GM19099 (cell line): Measurements from ENCODE around the gene LRP3.

ENCODE experiments used
- POLR2A ChIP-seq: IDR thresholded peaks from 3 replicates; pipeline ENCODE4 v1.6.1; 2011; ENCODE audit warnings: low read depth; ENCODE audit not compliant: insufficient read length; ENCODE audit errors: extremely low read depth

Gene LRP3

GRCh38 chr19:33207040-33207620 is 13.0 kb downstream of the LRP3 start:
- TF ChIP-seq POLR2A = no peak

DNA sequence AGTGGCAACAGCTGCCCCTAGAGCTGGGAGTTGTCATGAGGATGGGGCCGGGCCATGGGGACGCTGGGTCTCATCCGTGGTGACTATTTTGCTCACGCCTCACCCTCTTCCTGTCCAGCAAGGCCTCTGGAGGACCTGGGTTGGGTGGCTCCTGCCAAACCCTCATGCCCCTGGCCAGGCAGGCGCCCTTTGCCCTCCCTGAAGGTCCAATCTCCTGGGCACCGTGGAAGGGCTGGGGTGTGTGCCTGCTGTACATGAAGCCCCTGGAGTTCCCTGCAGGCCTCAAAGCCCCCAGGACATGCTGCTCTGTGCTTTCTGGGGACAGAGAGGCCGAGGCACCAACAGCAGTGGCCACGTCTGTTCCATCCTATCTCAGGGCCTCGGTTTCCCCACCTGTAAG is 13.8 kb downstream of the LRP3 start:
- TF ChIP-seq POLR2A = no peak

DNA sequence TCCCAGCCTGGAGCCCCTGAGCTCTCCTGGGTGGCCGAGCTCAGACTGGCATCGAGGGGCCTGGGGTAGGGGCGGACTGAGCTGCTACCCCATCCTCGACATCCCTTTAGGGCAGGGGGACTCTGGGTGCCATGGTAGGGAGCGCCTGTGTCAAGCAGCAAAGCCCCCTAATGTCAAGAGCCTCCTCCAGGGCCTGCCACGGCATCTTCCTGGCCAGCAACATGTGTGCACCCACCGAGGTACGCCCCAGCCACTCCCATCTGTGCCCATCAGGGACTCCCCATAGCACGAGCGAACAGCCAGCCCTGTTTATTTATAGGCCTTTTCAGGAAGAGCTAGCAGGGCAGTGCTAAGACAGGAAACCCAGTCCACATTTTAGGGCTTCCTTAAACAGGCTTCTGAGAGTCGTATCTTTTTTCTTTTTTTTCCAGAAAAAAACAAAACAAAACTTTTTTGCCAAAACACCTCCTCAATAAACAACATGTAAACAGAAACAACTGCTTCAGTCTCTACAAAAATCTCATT is 14.3 kb downstream of the LRP3 start:
- no peak for TF ChIP-seq POLR2A

DNA sequence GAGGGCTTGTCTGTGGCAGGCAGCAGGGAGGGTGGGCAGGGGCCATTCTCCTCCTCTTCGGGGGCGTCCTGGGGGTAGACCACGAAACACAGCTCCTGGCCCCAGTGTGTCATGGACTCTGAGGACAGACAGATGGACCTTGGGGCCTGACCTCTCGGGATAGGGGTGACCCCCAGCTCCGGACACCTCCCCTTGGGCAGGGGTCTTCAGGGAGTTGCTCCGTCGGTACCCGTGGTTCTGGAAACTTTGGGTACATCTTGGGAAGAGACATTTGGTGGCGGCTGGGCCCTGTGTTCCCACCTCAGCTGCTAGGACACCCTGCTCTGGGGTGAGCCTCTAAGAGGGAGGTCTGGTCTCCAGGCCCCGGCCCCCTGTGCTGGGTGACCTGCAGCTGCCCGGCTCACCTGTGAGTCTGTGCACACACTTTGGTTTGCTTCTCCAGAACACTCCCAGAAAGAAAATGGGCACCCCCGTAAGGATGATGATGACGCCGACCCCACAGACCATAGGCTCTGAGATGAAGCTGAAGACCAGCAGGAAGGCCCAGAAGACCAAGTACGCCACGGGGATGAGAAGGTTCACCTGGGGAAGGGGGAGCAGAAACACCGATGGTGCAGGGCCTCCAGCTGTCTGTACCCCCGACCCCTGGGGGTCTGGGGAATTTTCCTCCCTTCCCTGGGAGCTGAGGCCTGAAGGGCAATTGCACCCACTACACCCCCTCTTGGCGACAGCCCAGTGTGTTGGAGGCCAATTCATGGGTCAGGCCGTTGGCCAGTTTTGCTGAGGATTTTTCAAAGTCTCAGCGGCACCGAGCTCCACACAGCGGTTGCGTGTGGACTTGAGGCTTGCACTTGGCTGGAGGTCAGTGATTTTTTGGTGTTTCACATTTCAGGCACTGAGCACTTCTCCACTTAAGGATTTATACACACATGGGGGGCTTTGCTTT is 15.0 kb downstream of the LRP3 start:
- TF ChIP-seq POLR2A = no peak

- no peak for TF ChIP-seq POLR2A
Measured at GRCh38 chr19:33210266-33210940, 16.3 kb downstream of the LRP3 start.

DNA sequence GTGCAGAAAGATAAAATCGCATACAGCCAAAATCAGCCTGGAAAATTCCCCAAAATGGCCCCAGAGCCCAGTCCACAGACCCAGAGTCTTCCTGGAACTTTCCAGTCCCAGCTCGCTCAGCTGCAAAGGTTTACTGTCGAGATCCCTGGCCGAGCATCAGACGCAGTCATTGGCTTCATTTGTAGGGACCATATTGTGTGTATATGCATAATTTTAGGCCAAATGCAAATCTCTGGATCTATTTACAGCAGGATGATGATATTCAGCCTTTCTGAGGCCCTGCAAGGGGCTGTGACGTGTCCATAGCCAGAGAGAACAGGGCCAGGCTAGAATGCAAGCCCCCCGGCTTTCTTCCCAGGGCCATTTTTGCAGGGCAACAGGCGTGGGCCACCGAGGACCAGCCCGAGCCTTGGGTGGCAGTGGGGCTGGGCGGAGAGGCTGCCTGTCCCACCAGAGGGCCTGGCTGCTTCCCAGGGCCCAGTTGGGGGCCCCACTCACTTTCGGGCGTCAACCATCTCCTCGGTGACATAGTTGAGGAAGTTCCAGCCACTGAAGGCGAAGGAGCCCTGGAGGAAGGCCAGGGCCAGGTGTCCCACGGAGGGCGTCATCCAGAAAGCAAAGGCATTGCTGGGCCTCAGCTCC is 17.8 kb downstream of the LRP3 start:
- TF ChIP-seq POLR2A = no peak

GRCh38 chr19:33212436-33213172 is 18.5 kb downstream of the LRP3 start:
- no peak for TF ChIP-seq POLR2A

DNA sequence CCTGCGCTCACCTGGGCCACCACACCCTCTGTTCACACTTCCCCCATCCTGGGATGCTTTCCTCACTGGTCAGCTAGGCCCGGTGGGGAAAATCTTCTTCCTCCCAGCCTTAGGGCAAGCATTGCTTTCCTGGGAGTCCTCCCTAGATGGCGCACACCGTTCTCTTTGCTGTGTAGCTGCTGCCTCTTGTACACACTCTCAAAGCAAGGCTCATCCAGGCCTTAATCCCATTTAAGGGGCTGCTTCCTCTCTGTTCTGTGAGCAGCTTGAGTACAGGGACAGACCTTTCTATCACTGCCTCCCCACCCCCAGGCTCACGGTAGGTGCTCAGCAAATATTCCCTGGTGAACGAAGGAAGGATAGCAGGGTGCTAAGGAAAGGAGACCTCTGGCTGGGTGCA is 20.5 kb downstream of the LRP3 start:
- no peak for TF ChIP-seq POLR2A

GRCh38 chr19:33215438-33216197 is 21.5 kb downstream of the LRP3 start:
- TF ChIP-seq POLR2A = no peak

DNA sequence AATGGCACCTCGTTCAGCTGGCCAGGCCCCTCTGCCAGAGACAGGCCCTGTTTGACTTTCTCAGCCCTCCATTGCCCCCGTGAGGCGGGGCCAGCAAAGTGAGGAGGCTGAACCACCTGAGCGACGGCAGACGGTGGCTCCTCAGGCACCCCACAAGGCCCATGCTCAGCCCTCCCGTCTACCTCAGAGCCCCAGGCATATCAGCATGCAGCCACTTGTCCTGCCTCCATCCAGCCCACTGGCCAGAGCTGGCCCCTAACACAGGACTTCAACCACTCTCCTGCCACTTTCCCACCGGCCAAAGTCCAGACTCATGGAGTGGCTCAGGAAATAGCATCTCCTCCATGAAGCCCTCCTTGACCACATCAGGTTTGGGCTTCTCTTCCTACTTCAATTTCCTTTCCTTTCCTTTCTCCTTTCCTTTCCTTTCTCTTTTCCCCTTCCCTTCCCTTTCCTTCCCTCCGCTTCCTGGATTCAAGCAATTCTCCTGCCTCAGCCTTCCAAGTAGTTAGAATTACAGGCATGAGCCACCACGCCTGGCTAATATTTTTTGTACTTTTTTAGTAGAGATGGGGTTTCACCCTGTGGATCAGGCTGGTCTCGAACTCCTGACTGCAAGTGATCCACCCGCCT is 22.2 kb downstream of the LRP3 start:
- no peak for TF ChIP-seq POLR2A

GRCh38 chr19:33217881-33218280 is 23.8 kb downstream of the LRP3 start:
- no peak for TF ChIP-seq POLR2A

DNA sequence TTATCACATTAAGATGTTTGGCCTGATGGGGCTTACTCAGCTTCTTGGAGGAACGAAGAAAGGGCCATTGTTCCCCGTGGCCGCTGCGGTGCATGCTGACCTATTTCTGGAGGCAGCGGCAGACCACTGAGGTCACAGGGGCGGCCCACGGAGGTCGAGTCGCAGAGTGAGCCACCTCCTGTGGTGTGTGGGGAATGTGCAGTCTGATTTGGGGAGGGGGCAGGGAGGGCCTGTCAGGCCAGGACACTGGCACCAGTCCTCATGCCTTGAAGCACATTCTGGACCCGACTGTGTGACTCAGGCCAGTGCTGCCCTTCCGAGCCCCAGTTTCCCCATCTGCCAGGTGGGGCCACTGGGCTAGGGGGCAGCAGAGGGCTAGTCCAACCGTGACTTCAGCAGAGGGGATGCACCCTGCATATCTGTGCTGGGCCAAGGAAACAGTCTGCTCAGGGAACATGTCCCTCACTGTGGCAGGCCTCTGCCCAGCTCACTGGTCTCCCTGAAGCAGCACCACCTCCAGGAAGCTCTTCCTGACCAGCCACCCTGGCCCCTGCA is 25.2 kb downstream of the LRP3 start:
- no peak for TF ChIP-seq POLR2A

- no peak for TF ChIP-seq POLR2A
Measured at GRCh38 chr19:33220115-33220514, 26.0 kb downstream of the LRP3 start.
